HCT116 (cell line): ENCODE data around the gene ACOXL. TPM values are rescaled to one million over a fixed set of nuclear protein-coding genes. Genes with fewer than 3 reads are reported as not detected.

Experiments
- ATAC-seq: fragments of 200-7000 bp; cut with Tn5 transposase; 2 replicates; pipeline ENCODE4 v1.9.1; 2020; ENCODE audit warnings: mild to moderate bottlenecking, moderate library complexity
- BruUV-seq: library from RNA; stranded (reverse); fragments of 400-500 nt; replicated peaks from 2 replicates; lab custom pipeline; 2021; lab: Mats Ljungman, UMichigan
- CTCF ChIA-PET: fragments of 300-600 bp; sonication (Branson Sonifier 250); formaldehyde crosslinking; loops from one replicate; lab custom pipeline; 2021; ENCODE audit warnings: antibody characterized with exemption; lab: Charles Lee
- POLR2A ChIA-PET: fragments of 300-600, 350-600 bp; sonication (Branson Sonifier 250); formaldehyde crosslinking; loops from one replicate; lab custom pipeline; 2021; ENCODE audit warnings: antibody characterized with exemption; lab: Charles Lee
- RAD21 ChIA-PET, 2 experiments: fragments of 300-600 bp; sonication (Branson Sonifier 250); formaldehyde crosslinking; loops; one replicate each; lab custom pipeline; 2023; ENCODE audit warnings: low total read pairs in 2 of 2; ENCODE audit not compliant: uncharacterized antibody in 2 of 2, unreplicated experiment in 2 of 2, low non-redundant PET in 1 of 2; lab: Charles Lee
- DNase-seq: peaks from one replicate; pipeline ENCODE4 v3.0.0-alpha.2; 2010; ENCODE audit warnings: low read depth, low spot score
- H2AFZ ChIP-seq: fragments of 200-600 bp; shearing (Covaris generic), sonication (generic); 2 replicates; pipeline ENCODE4 v1.6.1; 2017; ENCODE audit warnings: low read depth, mixed run types, mixed read lengths, antibody characterized with exemption, low read length; ENCODE audit not compliant: poor library complexity, severe bottlenecking
- H3K27ac ChIP-seq: 2 replicates; pipeline ENCODE4 v1.5.1; 2012; ENCODE audit warnings: low read depth, low read length
- H3K27me3 ChIP-seq: fragments of 200-600 bp; sonication (generic); 2 replicates; pipeline ENCODE4 v1.6.1; 2016; ENCODE audit warnings: mixed run types, low read length, mixed read lengths; ENCODE audit not compliant: insufficient read depth
- H3K36me3 ChIP-seq, 2 experiments: fragments of 200-500 bp in 1 of 2; fragments of 200-600 bp in 1 of 2; sonication (Bioruptor generic) in 1 of 2; sonication (generic) in 1 of 2; 2 replicates each; pipeline versions ENCODE4 v1.5.1 to v1.6.1; 2014 to 2016; ENCODE audit warnings: low read length in 2 of 2, inconsistent platforms in 1 of 2, mixed read lengths in 1 of 2, mixed run types in 1 of 2; ENCODE audit not compliant: insufficient read depth in 2 of 2, control insufficient read depth in 1 of 2
- H3K4me1 ChIP-seq, 2 experiments: fragments of 200-600 bp in 1 of 2; sonication (generic) in 1 of 2; 2 replicates each; pipeline versions ENCODE4 v1.5.1 to v1.6.1; 2012 to 2017; ENCODE audit warnings: low read length in 2 of 2, inconsistent platforms in 1 of 2, mild to moderate bottlenecking in 1 of 2, mixed read lengths in 1 of 2, mixed run types in 1 of 2, moderate library complexity in 1 of 2; ENCODE audit not compliant: insufficient read depth in 2 of 2, control insufficient read depth in 1 of 2
- H3K4me2 ChIP-seq: fragments of 200-600 bp; sonication (generic); 2 replicates; pipeline ENCODE4 v1.6.1; 2017; ENCODE audit warnings: mixed run types, low read length, mixed read lengths
- H3K4me3 ChIP-seq, 2 experiments: fragments of 200-600 bp in 1 of 2; sonication (generic) in 1 of 2; replicated peaks in 1 of 2; 2 replicates each; pipeline ENCODE4 v1.5.1; 2011 to 2016; ENCODE audit warnings: low read length in 2 of 2, control low read depth in 1 of 2, low read depth in 1 of 2, mild to moderate bottlenecking in 1 of 2, mixed read lengths in 1 of 2, mixed run types in 1 of 2
- H3K79me2 ChIP-seq: fragments of 200-600 bp; sonication (generic); 2 replicates; pipeline ENCODE4 v1.6.1; 2017; ENCODE audit warnings: mild to moderate bottlenecking, mixed run types, low read length, moderate library complexity, mixed read lengths; ENCODE audit not compliant: insufficient read depth
- H3K9ac ChIP-seq: fragments of 200-600 bp; sonication (generic); 2 replicates; pipeline ENCODE4 v1.6.1; 2016; ENCODE audit warnings: low read length, mixed read lengths
- H3K9me2 ChIP-seq: fragments of 200-600 bp; sonication (generic), shearing (Covaris generic); 2 replicates; pipeline ENCODE4 v1.6.1; 2017; ENCODE audit warnings: mixed run types, mild to moderate bottlenecking, moderate library complexity; ENCODE audit not compliant: insufficient read depth
- H3K9me3 ChIP-seq, 2 experiments: fragments of 200-500 bp in 1 of 2; fragments of 200-600 bp in 1 of 2; sonication (Bioruptor generic) in 1 of 2; sonication (generic) in 1 of 2; 2 replicates each; pipeline ENCODE4 v1.6.1; 2014 to 2017; ENCODE audit warnings: low read length in 2 of 2, mixed read lengths in 2 of 2, inconsistent platforms in 1 of 2, low read depth in 1 of 2, mild to moderate bottlenecking in 1 of 2, mixed run types in 1 of 2, moderate library complexity in 1 of 2; ENCODE audit not compliant: control insufficient read depth in 1 of 2, insufficient read depth in 1 of 2
- H4K20me1 ChIP-seq: fragments of 200-600 bp; sonication (generic), shearing (Covaris generic); 2 replicates; pipeline ENCODE4 v1.6.1; 2017; ENCODE audit warnings: mixed run types, mild to moderate bottlenecking, moderate library complexity; ENCODE audit not compliant: insufficient read depth
- CBX3 ChIP-seq: IDR thresholded peaks from 2 replicates; pipeline ENCODE4 v1.6.1; 2012; ENCODE audit warnings: low read depth
- CEBPB ChIP-seq: IDR thresholded peaks from 2 replicates; pipeline ENCODE4 v1.6.1; 2012; ENCODE audit warnings: low read depth
- EGR1 ChIP-seq: IDR thresholded peaks from 2 replicates; pipeline ENCODE4 v1.6.1; 2012; ENCODE audit warnings: low read depth
- FOSL1 ChIP-seq: IDR thresholded peaks from 2 replicates; pipeline ENCODE4 v1.6.1; 2012; ENCODE audit warnings: low read depth
- JUND ChIP-seq: IDR thresholded peaks from 2 replicates; pipeline ENCODE4 v1.6.1; 2012
- POLR2A ChIP-seq: IDR thresholded peaks from 2 replicates; pipeline ENCODE4 v1.7.0; 2011; ENCODE audit warnings: borderline replicate concordance; ENCODE audit not compliant: insufficient read depth, insufficient read length; ENCODE audit errors: extremely low read depth
- POLR2AphosphoS5 ChIP-seq: IDR thresholded peaks from 2 replicates; pipeline ENCODE4 v1.6.1; 2011; ENCODE audit warnings: mild to moderate bottlenecking, low read depth, low read length, moderate library complexity
- RAD21 ChIP-seq: IDR thresholded peaks from 2 replicates; pipeline ENCODE4 v1.6.1; 2012; ENCODE audit warnings: low read depth, mild to moderate bottlenecking
- YY1 ChIP-seq: IDR thresholded peaks from 2 replicates; pipeline ENCODE4 v1.6.1; 2011; ENCODE audit warnings: low read length, low read depth, moderate library complexity, mild to moderate bottlenecking; ENCODE audit not compliant: insufficient replicate concordance; ENCODE audit errors: extremely low read depth
- ZFX ChIP-seq: fragments of 450-650 bp; IDR thresholded peaks from 2 replicates; pipeline ENCODE4 v1.6.1; 2017
- intact Hi-C: fragments of 100-400 bp; cut with micrococcal nuclease; formaldehyde crosslinking; loops from 2 replicates; pipeline ENCODE4 v1.10.0; 2022
- total RNA-seq: library from RNA; stranded (reverse); gene quantifications from one replicate; pipeline ENCODE4 v1.2.1, GENCODE V29; 2021; ENCODE audit not compliant: unreplicated experiment
- TF ChIP-seq, protein P1 (sequence below): IDR thresholded peaks from 2 replicates; pipeline ENCODE4 v1.6.1; 2012; ENCODE audit warnings: low read depth
- TF ChIP-seq, protein P2 (sequence below): IDR thresholded peaks from 2 replicates; pipeline ENCODE4 v1.6.1; 2012

The ACOXL gene
- total RNA-seq, 1 experiment from 2014 or later: 5.5 TPM

DNA sequence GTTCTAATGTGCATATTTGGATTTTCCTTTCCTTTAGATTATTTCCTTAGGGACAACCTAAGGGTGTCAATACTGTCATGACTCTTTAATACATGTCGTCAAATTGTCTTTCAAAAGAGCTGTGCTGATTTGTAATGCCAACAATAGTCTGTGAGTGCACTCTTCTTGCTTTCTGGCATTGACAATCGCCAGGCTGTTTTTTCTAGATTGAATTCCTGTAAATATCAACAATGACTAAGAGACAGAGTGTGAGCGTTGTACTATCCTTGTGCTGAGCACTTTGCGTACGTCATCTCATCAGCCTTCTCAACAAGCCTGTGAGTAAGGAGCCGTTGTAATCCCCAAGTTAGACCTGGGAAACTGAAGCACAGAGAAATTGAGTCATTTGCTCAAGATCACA, 96.0 kb downstream of the ACOXL start (continued):
- no peak for TF ChIP-seq YY1
- TF ChIP-seq EGR1: no peak
- TF ChIP-seq POLR2AphosphoS5: no peak
- no peak for TF ChIP-seq ZFX

DNA sequence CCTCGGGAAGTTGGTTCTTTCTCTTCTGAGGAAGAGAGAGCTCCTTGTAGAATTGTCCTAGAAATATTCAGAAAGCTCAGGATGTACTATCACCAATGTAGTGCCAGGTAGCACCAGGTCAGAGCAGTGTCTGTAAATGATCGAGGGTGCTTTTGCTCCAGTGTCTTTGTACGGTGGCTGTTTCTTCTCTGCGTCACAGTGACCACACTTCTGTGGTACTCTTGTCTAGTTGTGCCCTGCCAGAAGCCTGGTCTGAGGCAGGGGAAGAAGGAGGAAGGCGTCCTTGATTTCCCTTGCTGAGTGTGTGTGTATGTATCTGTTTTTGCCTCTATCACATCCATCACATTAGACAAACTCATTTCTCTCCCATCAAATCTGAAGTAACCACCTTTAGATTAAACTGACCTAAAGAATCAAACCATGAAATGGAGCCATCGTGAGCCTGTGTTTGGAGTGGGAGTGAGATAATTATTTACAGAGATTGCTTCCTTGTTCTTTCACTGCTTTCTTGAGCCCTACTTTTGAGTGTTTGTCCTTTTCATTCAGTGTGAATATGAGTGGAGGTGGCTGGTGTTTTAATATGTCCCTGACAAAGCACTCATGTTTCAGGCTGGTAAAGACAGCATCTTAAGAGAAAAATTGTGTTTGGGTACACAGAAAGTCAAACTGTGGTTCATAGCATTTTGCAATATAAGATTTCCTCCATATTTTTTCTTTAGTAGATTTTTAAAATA, 97.2 kb downstream of the ACOXL start:
- ChIA-PET RAD21 (no interaction called here), POLR2A (no interaction called here), CTCF (interaction anchor here (1.2 kb wide), 1 partner anchor 24 kb away, joined by 3 read pairs; no protein-coding TSS in a partner anchor)
- no peaks in the 10 kb centered on the region for H3K79me2 ChIP-seq
- H2AFZ ChIP-seq: no peak overlapping the region
- DNase-seq (no peak), ATAC-seq (no peak)
- intact Hi-C loops: no loop called here
- no peak overlapping the region for H3K4me2 ChIP-seq
- no peak overlapping the region for H3K27ac ChIP-seq
- no peaks in the 10 kb centered on the region for H3K9me2 ChIP-seq
- BruUV-seq: no TSS peak
- H4K20me1 ChIP-seq: no peaks in the 10 kb centered on the region
- no peaks in the 10 kb centered on the region for H3K27me3 ChIP-seq
- no peak overlapping the region for H3K9ac ChIP-seq
- H3K36me3 ChIP-seq: no peaks in the 10 kb centered on the region
- H3K9me3 ChIP-seq: peaks cover 0 to 4% of the 10 kb centered on the region in 2 experiments; a peak in 2 of 4 replicates
- H3K4me1 ChIP-seq: no peaks in the 10 kb centered on the region
- TF ChIP-seq RAD21 (no peak), JUND (no peak), CEBPB (no peak), POLR2AphosphoS5 (no peak), POLR2A (no peak), CBX3 (no peak), FOSL1 (no peak), EGR1 (no peak)
- TF ChIP-seq, protein P1, sequence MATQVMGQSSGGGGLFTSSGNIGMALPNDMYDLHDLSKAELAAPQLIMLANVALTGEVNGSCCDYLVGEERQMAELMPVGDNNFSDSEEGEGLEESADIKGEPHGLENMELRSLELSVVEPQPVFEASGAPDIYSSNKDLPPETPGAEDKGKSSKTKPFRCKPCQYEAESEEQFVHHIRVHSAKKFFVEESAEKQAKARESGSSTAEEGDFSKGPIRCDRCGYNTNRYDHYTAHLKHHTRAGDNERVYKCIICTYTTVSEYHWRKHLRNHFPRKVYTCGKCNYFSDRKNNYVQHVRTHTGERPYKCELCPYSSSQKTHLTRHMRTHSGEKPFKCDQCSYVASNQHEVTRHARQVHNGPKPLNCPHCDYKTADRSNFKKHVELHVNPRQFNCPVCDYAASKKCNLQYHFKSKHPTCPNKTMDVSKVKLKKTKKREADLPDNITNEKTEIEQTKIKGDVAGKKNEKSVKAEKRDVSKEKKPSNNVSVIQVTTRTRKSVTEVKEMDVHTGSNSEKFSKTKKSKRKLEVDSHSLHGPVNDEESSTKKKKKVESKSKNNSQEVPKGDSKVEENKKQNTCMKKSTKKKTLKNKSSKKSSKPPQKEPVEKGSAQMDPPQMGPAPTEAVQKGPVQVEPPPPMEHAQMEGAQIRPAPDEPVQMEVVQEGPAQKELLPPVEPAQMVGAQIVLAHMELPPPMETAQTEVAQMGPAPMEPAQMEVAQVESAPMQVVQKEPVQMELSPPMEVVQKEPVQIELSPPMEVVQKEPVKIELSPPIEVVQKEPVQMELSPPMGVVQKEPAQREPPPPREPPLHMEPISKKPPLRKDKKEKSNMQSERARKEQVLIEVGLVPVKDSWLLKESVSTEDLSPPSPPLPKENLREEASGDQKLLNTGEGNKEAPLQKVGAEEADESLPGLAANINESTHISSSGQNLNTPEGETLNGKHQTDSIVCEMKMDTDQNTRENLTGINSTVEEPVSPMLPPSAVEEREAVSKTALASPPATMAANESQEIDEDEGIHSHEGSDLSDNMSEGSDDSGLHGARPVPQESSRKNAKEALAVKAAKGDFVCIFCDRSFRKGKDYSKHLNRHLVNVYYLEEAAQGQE: no peak
- TF ChIP-seq, protein P2, sequence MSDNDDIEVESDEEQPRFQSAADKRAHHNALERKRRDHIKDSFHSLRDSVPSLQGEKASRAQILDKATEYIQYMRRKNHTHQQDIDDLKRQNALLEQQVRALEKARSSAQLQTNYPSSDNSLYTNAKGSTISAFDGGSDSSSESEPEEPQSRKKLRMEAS: no peak
- no peak overlapping the region for H3K4me3 ChIP-seq
